Tibial nerve (tissue), 3 donors: ENCODE data around the gene ANAPC7.

Experiments
- CTCF ChIP-seq, 5 experiments: fragments of 200-600 bp in 3 of 5; fragments of 450-650 bp in 2 of 5; sonication (generic) in 3 of 5; IDR thresholded peaks; one replicate each; pipeline ENCODE4 v1.5.1; 2016 to 2019; ENCODE audit warnings: antibody characterized with exemption in 5 of 5, mild to moderate bottlenecking in 3 of 5, moderate library complexity in 2 of 5
- POLR2A ChIP-seq, 2 donors: fragments of 450-650 bp; IDR thresholded peaks; one replicate each; pipeline ENCODE4 v1.6.1; 2017; ENCODE audit warnings: antibody characterized with exemption in 2 of 2, mild to moderate bottlenecking in 2 of 2, moderate library complexity in 2 of 2

- TF ChIP-seq CTCF (IDR thresholded peaks at IDR 0.05): no peak
- no peak for TF ChIP-seq POLR2A (IDR thresholded peaks at IDR 0.05)
These were observed 70.3 kb downstream of the ANAPC7 start for GRCh38 chr12:110333201-110333600.
